HepG2 (cell line): ENCODE measurements around the gene GSTT2B. TPM values are rescaled to one million over a fixed set of nuclear protein-coding genes. Genes with fewer than 3 reads are reported as not detected.

Experiments used
- BCL6 ChIP-seq: IDR thresholded peaks from 2 replicates; pipeline ENCODE4 v1.6.1; 2016; ENCODE audit warnings: missing genetic modification reagents, missing compliant biosample characterization
- CCDC6 ChIP-seq: sonication (generic); formaldehyde crosslinking; IDR thresholded peaks from 2 replicates; pipeline ENCODE4 v1.8.1; 2022; ENCODE audit warnings: mild to moderate bottlenecking, missing genetic modification reagents, moderate library complexity
- ETS1 ChIP-seq: sonication (generic); formaldehyde crosslinking; IDR thresholded peaks from 2 replicates; pipeline ENCODE4 v1.4.0; 2020; ENCODE audit warnings: missing genetic modification reagents
- FOXA3 ChIP-seq: IDR thresholded peaks from 2 replicates; pipeline ENCODE4 v1.6.1; 2016; ENCODE audit warnings: missing genetic modification reagents, missing compliant biosample characterization
- FUBP1 ChIP-seq: sonication (generic); formaldehyde crosslinking; IDR thresholded peaks from 2 replicates; pipeline ENCODE4 v1.5.1; 2020; ENCODE audit warnings: missing genetic modification reagents, mild to moderate bottlenecking, borderline replicate concordance
- HIC2 ChIP-seq: sonication (generic); formaldehyde crosslinking; IDR thresholded peaks from 2 replicates; pipeline ENCODE4 v1.9.0; 2022; ENCODE audit warnings: low read depth, missing genetic modification reagents
- IKZF1 ChIP-seq: fragments of 450-650 bp; IDR thresholded peaks from 2 replicates; pipeline ENCODE4 v1.7.1; 2016
- KDM1A ChIP-seq: IDR thresholded peaks from 2 replicates; pipeline ENCODE4 v1.6.1; 2016; ENCODE audit warnings: missing compliant biosample characterization
- NBN ChIP-seq: fragments of 450-650 bp; conservative IDR thresholded peaks from 2 replicates; pipeline ENCODE4 v1.6.1; 2017
- PPARG ChIP-seq: conservative IDR thresholded peaks from 2 replicates; pipeline ENCODE4 v1.6.1; 2016; ENCODE audit warnings: missing biosample characterization, missing genetic modification reagents
- RFXANK ChIP-seq: IDR thresholded peaks from 2 replicates; pipeline ENCODE4 v1.6.1; 2016
- SMAD1 ChIP-seq: sonication (generic); formaldehyde crosslinking; IDR thresholded peaks from 2 replicates; pipeline ENCODE4 v1.4.0; 2020; ENCODE audit warnings: missing genetic modification reagents, low read depth, mild to moderate bottlenecking, borderline replicate concordance
- ZBTB25 ChIP-seq: IDR thresholded peaks from 2 replicates; pipeline ENCODE4 v1.6.1; 2018; ENCODE audit warnings: missing genetic modification reagents
- ZBTB7A ChIP-seq: sonication (generic); formaldehyde crosslinking; IDR thresholded peaks from 2 replicates; pipeline ENCODE4 v1.8.0; 2022; ENCODE audit warnings: mild to moderate bottlenecking, missing genetic modification reagents
- ZFP91 ChIP-seq: sonication (generic); formaldehyde crosslinking; IDR thresholded peaks from 2 replicates; pipeline ENCODE4 v1.9.0; 2022; ENCODE audit warnings: missing genetic modification reagents, mild to moderate bottlenecking, borderline replicate concordance
- ZMAT5 ChIP-seq: sonication (generic); formaldehyde crosslinking; IDR thresholded peaks from 2 replicates; pipeline ENCODE4 v1.5.0; 2020; ENCODE audit warnings: mild to moderate bottlenecking, low read depth, missing genetic modification reagents, borderline replicate concordance
- ZNF136 ChIP-seq: sonication (generic); formaldehyde crosslinking; IDR thresholded peaks from 2 replicates; pipeline ENCODE4 v1.8.1; 2022; ENCODE audit warnings: low read depth, mild to moderate bottlenecking, moderate library complexity, missing genetic modification reagents
- ZNF3 ChIP-seq: IDR thresholded peaks from 2 replicates; pipeline ENCODE4 v1.7.0; 2017; ENCODE audit warnings: inconsistent platforms
- ZNF414 ChIP-seq: sonication (generic); formaldehyde crosslinking; IDR thresholded peaks from 2 replicates; pipeline ENCODE4 v1.5.0; 2020; ENCODE audit warnings: missing genetic modification reagents
- ZNF652 ChIP-seq: IDR thresholded peaks from 2 replicates; pipeline ENCODE4 v1.6.1; 2016; ENCODE audit warnings: low read depth, borderline replicate concordance
- ZNF749 ChIP-seq: sonication (generic); formaldehyde crosslinking; IDR thresholded peaks from 2 replicates; pipeline ENCODE4 v1.8.0; 2022; ENCODE audit warnings: mild to moderate bottlenecking, missing genetic modification reagents, moderate library complexity, borderline replicate concordance
- ZNF781 ChIP-seq: sonication (generic); formaldehyde crosslinking; IDR thresholded peaks from 2 replicates; pipeline ENCODE4 v1.5.1; 2020; ENCODE audit warnings: borderline replicate concordance, mild to moderate bottlenecking, missing genetic modification reagents; ENCODE audit errors: not compliant biosample characterization
- ZNF850 ChIP-seq: sonication (generic); formaldehyde crosslinking; conservative IDR thresholded peaks from 2 replicates; pipeline ENCODE4 v1.9.0; 2021; ENCODE audit warnings: mild to moderate bottlenecking, missing genetic modification reagents
- polyA plus RNA-seq, 8 experiments: library from polyadenylated mRNA; depleted of rRNA in 3 of 8; stranded (reverse) in 7 of 8; unstranded in 1 of 8; fragments of >200 nt; fragmentation: Illumina TruSeq in 4 of 8; extraction: Trizol in 4 of 8; gene quantifications; 2 replicates each; pipeline versions ENCODE4 v1.2.1 to v1.2.3, GENCODE V29; 2011 to 2016; ENCODE audit warnings: low read depth in 4 of 8, missing spikeins in 1 of 8, mixed read lengths in 1 of 8; ENCODE audit not compliant: insufficient read depth in 1 of 8
- total RNA-seq, 5 experiments: library from RNA; depleted of rRNA; stranded (reverse); fragments of >200 nt; fragmentation: Illumina TruSeq; extraction: Trizol; gene quantifications; 2 replicates each; pipeline ENCODE4 v1.2.3, GENCODE V29; 2016; ENCODE audit warnings: low read depth in 1 of 5

Gene GSTT2B
- total and polyA plus RNA-seq, 2 of the 13 experiments (the other 11 are each of a cell fraction or from before 2014, with no cell fraction given), result 1.5 to 3.9 TPM

- TF ChIP-seq SMAD1 (CRISPR knock-in tag), result no peak
- TF ChIP-seq ZBTB25 (CRISPR knock-in tag), result no peak
- TF ChIP-seq ZFP91 (CRISPR knock-in tag), result no peak
- no peak for TF ChIP-seq KDM1A
- no peak for TF ChIP-seq ETS1 (CRISPR knock-in tag)
- no peak for TF ChIP-seq ZNF781 (CRISPR knock-in tag)
- no peak for TF ChIP-seq IKZF1
- TF ChIP-seq ZNF850 (CRISPR knock-in tag), result no peak
- no peak for TF ChIP-seq BCL6 (CRISPR knock-in tag)
- TF ChIP-seq FOXA3, result no peak
- TF ChIP-seq PPARG, result no peak
- TF ChIP-seq HIC2, result no peak
- no peak for TF ChIP-seq ZBTB7A (CRISPR knock-in tag)
- TF ChIP-seq NBN, result 0 out of 2 replicates have a peak, but pooled peaks have one; percentile 56
- TF ChIP-seq CCDC6 (CRISPR knock-in tag), result no peak
- TF ChIP-seq ZNF749 (CRISPR knock-in tag), result no peak
- no peak for TF ChIP-seq ZNF414 (CRISPR knock-in tag)
- TF ChIP-seq RFXANK (CRISPR knock-in tag), result no peak
- no peak for TF ChIP-seq ZNF3 (CRISPR knock-in tag)
- no peak for TF ChIP-seq ZMAT5 (CRISPR knock-in tag)
- TF ChIP-seq FUBP1, result no peak
- no peak for TF ChIP-seq ZNF136 (CRISPR knock-in tag)
- TF ChIP-seq ZNF652 (CRISPR knock-in tag), result no peak
Observed at GRCh38 chr22:23970201-23970641, 9.2 kb upstream of the GSTT2B start (continued).
